Keratinocyte (primary cell): ENCODE results near the gene MCAM. TPM values are rescaled to one million over a fixed set of nuclear protein-coding genes. Genes with fewer than 3 reads are reported as not detected.

Experiments used
- DNase-seq: peaks from one replicate; pipeline ENCODE4 v3.0.0-alpha.2; 2011; ENCODE audit warnings: low read depth, missing footprints, low spot score
- FAIRE-seq: peaks from 2 replicates; lab custom pipeline; 2011; peaks lifted over from hg19 to GRCh38; lab: Jason Lieb, UNC
- H2AFZ ChIP-seq: 2 replicates; pipeline ENCODE4 v1.6.0; 2012; ENCODE audit warnings: low read length, control low read depth, inconsistent platforms; ENCODE audit not compliant: control insufficient read depth
- H3K27ac ChIP-seq: 2 replicates; pipeline ENCODE4 v1.5.1; 2011; ENCODE audit warnings: low read length; ENCODE audit not compliant: control insufficient read depth, insufficient read depth
- H3K27me3 ChIP-seq: 3 replicates; pipeline ENCODE4 v1.6.0; 2011; ENCODE audit warnings: low read length; ENCODE audit not compliant: control insufficient read depth, insufficient read depth; ENCODE audit errors: extremely low read depth
- H3K36me3 ChIP-seq, 2 experiments: 2 replicates in 1 of 2; 3 replicates in 1 of 2; pipeline ENCODE4 v1.5.1; 2011; ENCODE audit warnings: low read length in 2 of 2, mild to moderate bottlenecking in 1 of 2; ENCODE audit not compliant: control insufficient read depth in 2 of 2, insufficient read depth in 2 of 2; ENCODE audit errors: extremely low read depth in 1 of 2
- H3K4me1 ChIP-seq: 3 replicates; pipeline ENCODE4 v1.5.1; 2011; ENCODE audit warnings: low read length; ENCODE audit not compliant: control insufficient read depth, insufficient read depth; ENCODE audit errors: extremely low read depth
- H3K4me2 ChIP-seq: 3 replicates; pipeline ENCODE4 v1.6.0; 2011; ENCODE audit warnings: low read depth, low read length; ENCODE audit not compliant: control insufficient read depth, insufficient read depth; ENCODE audit errors: extremely low read depth
- H3K4me3 ChIP-seq, 3 experiments: fragments of 200-600 bp in 1 of 3; sonication (generic) in 1 of 3; 2 replicates in 2 of 3; 3 replicates in 1 of 3; pipeline ENCODE4 v1.5.1; 2011 to 2016; ENCODE audit warnings: low read length in 3 of 3, mild to moderate bottlenecking in 3 of 3, control low read depth in 2 of 3, inconsistent platforms in 1 of 3, low read depth in 1 of 3, mixed read lengths in 1 of 3, mixed run types in 1 of 3, moderate library complexity in 1 of 3; ENCODE audit not compliant: control insufficient read depth in 2 of 3, insufficient read depth in 2 of 3; ENCODE audit errors: extremely low read depth in 1 of 3
- H3K79me2 ChIP-seq: 2 replicates; pipeline ENCODE4 v1.6.0; 2012; ENCODE audit warnings: low read length; ENCODE audit not compliant: control insufficient read depth, insufficient read depth
- H3K9ac ChIP-seq: 3 replicates; pipeline ENCODE4 v1.6.0; 2011; ENCODE audit warnings: low read length; ENCODE audit not compliant: control insufficient read depth, insufficient read depth; ENCODE audit errors: extremely low read depth
- H3K9me1 ChIP-seq: 3 replicates; pipeline ENCODE4 v1.6.0; 2011; ENCODE audit warnings: low read length; ENCODE audit not compliant: control insufficient read depth, insufficient read depth; ENCODE audit errors: extremely low read depth
- H3K9me3 ChIP-seq: 2 replicates; pipeline ENCODE4 v1.5.1; 2012; ENCODE audit warnings: low read depth, low read length; ENCODE audit not compliant: control insufficient read depth
- H4K20me1 ChIP-seq: 3 replicates; pipeline ENCODE4 v1.6.0; 2011; ENCODE audit warnings: low read length; ENCODE audit not compliant: control insufficient read depth, insufficient read depth; ENCODE audit errors: extremely low read depth
- EZH2 ChIP-seq: IDR thresholded peaks from one replicate; pipeline ENCODE4 v1.6.1; 2012; ENCODE audit warnings: inconsistent platforms, mild to moderate bottlenecking, low read length, moderate library complexity
- dilution Hi-C: fragments of 300-500 bp; cut with MboI; formaldehyde crosslinking; loops from one replicate; pipeline ENCODE4 v1.7.0; 2020; ENCODE audit warnings: low sequenced_read_pairs; ENCODE audit not compliant: extremely low pct_ligation_motif_present
- polyA plus RNA-seq, 5 experiments: library from polyadenylated mRNA; depleted of rRNA in 3 of 5; stranded (reverse) in 3 of 5; stranded (forward) in 1 of 5; unstranded in 1 of 5; fragments of >200 nt; gene quantifications; 1 replicate in 1 of 5; 2 replicates in 3 of 5; 3 replicates in 1 of 5; pipeline versions ENCODE4 v1.2.1 to v1.2.3, GENCODE V29; 2011 to 2012; ENCODE audit warnings: missing spikeins in 2 of 5, low read depth in 1 of 5, low replicate concordance in 1 of 5
- TF ChIP-seq, protein P1 (sequence below), 3 experiments: IDR thresholded peaks in 1 of 3; conservative IDR thresholded peaks in 1 of 3; optimal IDR thresholded peaks in 1 of 3; 2 replicates in 2 of 3; 3 replicates in 1 of 3; pipeline versions ENCODE3 to v1.5.1; 2011; ENCODE audit warnings: low read length in 3 of 3, mild to moderate bottlenecking in 3 of 3, moderate library complexity in 2 of 3, control low read depth in 1 of 3, inconsistent platforms in 1 of 3; ENCODE audit not compliant: insufficient read depth in 2 of 3; ENCODE audit errors: extremely low read depth in 1 of 3

Gene MCAM
- polyA plus RNA-seq, 1 donor (not counting 4 experiments of a cell fraction or from before 2014, with no cell fraction given), result 8.5 TPM

DNA sequence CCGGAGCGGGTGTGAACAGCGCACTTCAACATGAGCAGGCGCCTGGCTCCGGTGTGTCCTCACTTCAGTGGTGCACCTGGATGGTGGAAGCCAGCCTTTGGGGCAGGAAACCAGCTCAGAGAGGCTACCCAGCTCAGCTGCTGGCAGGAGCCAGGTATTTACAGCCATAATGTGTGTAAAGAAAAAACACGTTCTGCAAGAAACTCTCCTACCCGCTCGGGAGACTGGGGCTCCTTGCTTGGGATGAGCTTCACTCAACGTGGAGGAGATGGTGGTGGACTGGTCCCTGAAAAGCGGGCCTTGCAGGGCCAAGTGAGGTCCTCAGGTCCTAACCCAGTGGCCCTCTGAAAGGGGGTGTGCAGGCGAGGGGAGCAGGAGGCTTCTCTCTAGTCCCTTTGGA is 7.5 kb downstream of the MCAM start:
- Histone ChIP-seq H3K4me3 (no peak overlapping the region), H2AFZ (no peak overlapping the region), H3K36me3 (peaks cover 23 to 25% of the 10 kb centered on the region in 2 experiments), H3K79me2 (no peaks in the 10 kb centered on the region), H3K27me3 (no peaks in the 10 kb centered on the region), H3K4me2 (no peak overlapping the region), H4K20me1 (no peaks in the 10 kb centered on the region), H3K9me1 (peaks cover 4% of the 10 kb centered on the region), H3K9me3 (no peaks in the 10 kb centered on the region), H3K27ac (no peak overlapping the region), H3K4me1 (peaks cover 15% of the 10 kb centered on the region), H3K9ac (no peak overlapping the region)
- FAIRE-seq (no peak), DNase-seq (no peak)
- dilution Hi-C loops, result no loop called here
- TF ChIP-seq EZH2, result no peak
- TF ChIP-seq, protein P1, sequence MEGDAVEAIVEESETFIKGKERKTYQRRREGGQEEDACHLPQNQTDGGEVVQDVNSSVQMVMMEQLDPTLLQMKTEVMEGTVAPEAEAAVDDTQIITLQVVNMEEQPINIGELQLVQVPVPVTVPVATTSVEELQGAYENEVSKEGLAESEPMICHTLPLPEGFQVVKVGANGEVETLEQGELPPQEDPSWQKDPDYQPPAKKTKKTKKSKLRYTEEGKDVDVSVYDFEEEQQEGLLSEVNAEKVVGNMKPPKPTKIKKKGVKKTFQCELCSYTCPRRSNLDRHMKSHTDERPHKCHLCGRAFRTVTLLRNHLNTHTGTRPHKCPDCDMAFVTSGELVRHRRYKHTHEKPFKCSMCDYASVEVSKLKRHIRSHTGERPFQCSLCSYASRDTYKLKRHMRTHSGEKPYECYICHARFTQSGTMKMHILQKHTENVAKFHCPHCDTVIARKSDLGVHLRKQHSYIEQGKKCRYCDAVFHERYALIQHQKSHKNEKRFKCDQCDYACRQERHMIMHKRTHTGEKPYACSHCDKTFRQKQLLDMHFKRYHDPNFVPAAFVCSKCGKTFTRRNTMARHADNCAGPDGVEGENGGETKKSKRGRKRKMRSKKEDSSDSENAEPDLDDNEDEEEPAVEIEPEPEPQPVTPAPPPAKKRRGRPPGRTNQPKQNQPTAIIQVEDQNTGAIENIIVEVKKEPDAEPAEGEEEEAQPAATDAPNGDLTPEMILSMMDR (optimal IDR thresholded peaks at IDR 0.05 in 1 of 3, IDR thresholded peaks at IDR 0.05 in 1 of 3, conservative IDR thresholded peaks at IDR 0.05 in 1 of 3; ENCODE audit: extremely low read depth in 1 of 3, insufficient read depth in 2 of 3, low read length in 3 of 3), result no peak

DNA sequence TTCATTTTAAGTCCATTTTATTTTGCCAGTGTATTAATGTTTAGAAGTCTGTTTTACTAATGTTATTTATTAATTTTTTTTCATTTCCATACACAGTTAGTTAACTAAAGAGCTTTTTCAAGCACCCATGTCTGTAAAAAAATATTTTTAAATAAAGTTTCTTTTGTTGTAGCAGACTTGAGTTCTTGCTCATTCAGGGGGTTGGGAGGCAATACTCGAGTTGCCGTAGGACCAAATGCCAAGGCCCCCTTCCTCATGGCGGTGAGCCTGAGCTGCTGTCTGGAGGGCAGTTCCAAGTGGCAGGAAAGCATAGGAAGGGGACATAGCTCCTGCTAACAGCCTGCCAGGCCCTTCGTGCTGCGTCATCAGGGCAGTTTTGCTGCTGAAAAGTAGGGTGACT is 9.0 kb downstream of the MCAM start:
- no peaks in the 10 kb centered on the region for H3K27me3 ChIP-seq
- H3K4me1 ChIP-seq, result peaks cover 15% of the 10 kb centered on the region
- FAIRE-seq, result no peak
- TF ChIP-seq, protein P1 (optimal IDR thresholded peaks at IDR 0.05 in 1 of 3, IDR thresholded peaks at IDR 0.05 in 1 of 3, conservative IDR thresholded peaks at IDR 0.05 in 1 of 3; ENCODE audit: extremely low read depth in 1 of 3, insufficient read depth in 2 of 3, low read length in 3 of 3), result no peak
- TF ChIP-seq EZH2, result no peak
- no peaks in the 10 kb centered on the region for H4K20me1 ChIP-seq
- H3K4me2 ChIP-seq, result no peak overlapping the region
- no peak overlapping the region for H3K9ac ChIP-seq
- no peaks in the 10 kb centered on the region for H3K79me2 ChIP-seq
- no peaks in the 10 kb centered on the region for H3K9me3 ChIP-seq
- H3K4me3 ChIP-seq, result no peak overlapping the region
- no peak overlapping the region for H3K27ac ChIP-seq
- H2AFZ ChIP-seq, result no peak overlapping the region
- peaks cover 29 to 37% of the 10 kb centered on the region in 2 experiments for H3K36me3 ChIP-seq
- peaks cover 4% of the 10 kb centered on the region for H3K9me1 ChIP-seq
- no peak for DNase-seq
- dilution Hi-C loops, result no loop called here
